ENCODE measurements around the gene CDH8. TPM values are rescaled to one million over a fixed set of nuclear protein-coding genes. Genes with fewer than 3 reads are reported as not detected.

CDH8 gene
- total and polyA plus RNA-seq, 4 donors, result 28.5 to 70.7 (median 47.7) TPM

- H3K27me3 ChIP-seq (ENCODE audit: control insufficient read depth, insufficient read depth, low read length), result no peaks in the 10 kb centered on the region
- peak in 1 of 6 donors; percentile 6 for DNase-seq (ENCODE audit: low read depth in 4 of 6, low spot score in 6 of 6)
- no peaks in the 10 kb centered on the region for H3K36me3 ChIP-seq (ENCODE audit: control insufficient read depth, insufficient read depth, low read length)
- no peaks in the 10 kb centered on the region for H3K4me1 ChIP-seq (ENCODE audit: control insufficient read depth, insufficient read depth, low read length)
- H3K4me3 ChIP-seq (ENCODE audit: low read depth, low read length), result no peak overlapping the region
- H3K9me3 ChIP-seq (ENCODE audit: control insufficient read depth, insufficient read depth, low read length), result no peaks in the 10 kb centered on the region
- H3K27ac ChIP-seq (ENCODE audit: low read depth, low read length), result no peak overlapping the region
Measured at GRCh38 chr16:61946019-61946418, 90.2 kb downstream of the CDH8 start.

GRCh38 chr16:61945511-61945910, 90.7 kb downstream of the CDH8 start:
- no peaks in the 10 kb centered on the region for H3K27me3 ChIP-seq (ENCODE audit: control insufficient read depth, insufficient read depth, low read length)
- 69% methylated on average over 2 of the region's 4 CpGs for WGBS (ENCODE audit: insufficient coverage)
- H3K9me3 ChIP-seq (ENCODE audit: control insufficient read depth, insufficient read depth, low read length), result no peaks in the 10 kb centered on the region
- DNase-seq (ENCODE audit: low read depth in 4 of 6, low spot score in 6 of 6), result peak in 2 of 6 donors; percentile 29 to 62
- no peaks in the 10 kb centered on the region for H3K36me3 ChIP-seq (ENCODE audit: control insufficient read depth, insufficient read depth, low read length)
- no peak overlapping the region for H3K27ac ChIP-seq (ENCODE audit: low read depth, low read length)
- H3K4me3 ChIP-seq (ENCODE audit: low read depth, low read length), result no peak overlapping the region
- H3K4me1 ChIP-seq (ENCODE audit: control insufficient read depth, insufficient read depth, low read length), result no peaks in the 10 kb centered on the region

GRCh38 chr16:61944004-61944403, 92.2 kb downstream of the CDH8 start:
- Histone ChIP-seq H3K27ac (ENCODE audit: low read depth, low read length) (no peak overlapping the region), H3K4me3 (ENCODE audit: low read depth, low read length) (no peak overlapping the region), H3K4me1 (ENCODE audit: control insufficient read depth, insufficient read depth, low read length) (no peaks in the 10 kb centered on the region), H3K27me3 (ENCODE audit: control insufficient read depth, insufficient read depth, low read length) (no peaks in the 10 kb centered on the region), H3K9me3 (ENCODE audit: control insufficient read depth, insufficient read depth, low read length) (no peaks in the 10 kb centered on the region), H3K36me3 (ENCODE audit: control insufficient read depth, insufficient read depth, low read length) (no peaks in the 10 kb centered on the region)
- 33% methylated on average over 2 of the region's 3 CpGs for WGBS (ENCODE audit: insufficient coverage)
- no peak for DNase-seq (ENCODE audit: low read depth in 4 of 6, low spot score in 6 of 6)

- 98% methylated on average over 9 of the region's 10 CpGs for WGBS (ENCODE audit: insufficient coverage)
- DNase-seq (ENCODE audit: low read depth in 4 of 6, low spot score in 6 of 6), result no peak
Measured at GRCh38 chr16:61940611-61941010, 95.6 kb downstream of the CDH8 start.

GRCh38 chr16:61937646-61938045, 98.6 kb downstream of the CDH8 start:
- Histone ChIP-seq H3K36me3 (ENCODE audit: control insufficient read depth, insufficient read depth, low read length) (no peaks in the 10 kb centered on the region), H3K27me3 (ENCODE audit: control insufficient read depth, insufficient read depth, low read length) (no peaks in the 10 kb centered on the region), H3K27ac (ENCODE audit: low read depth, low read length) (no peak overlapping the region), H3K9me3 (ENCODE audit: control insufficient read depth, insufficient read depth, low read length) (no peaks in the 10 kb centered on the region), H3K4me1 (ENCODE audit: control insufficient read depth, insufficient read depth, low read length) (peaks cover 3% of the 10 kb centered on the region), H3K4me3 (ENCODE audit: low read depth, low read length) (no peak overlapping the region)
- DNase-seq (ENCODE audit: low read depth in 4 of 6, low spot score in 6 of 6), result no peak

More at GRCh38 chr16:61940611-61941010, 95.6 kb downstream of the CDH8 start:
- Histone ChIP-seq H3K9me3 (ENCODE audit: control insufficient read depth, insufficient read depth, low read length) (no peaks in the 10 kb centered on the region), H3K36me3 (ENCODE audit: control insufficient read depth, insufficient read depth, low read length) (no peaks in the 10 kb centered on the region), H3K27ac (ENCODE audit: low read depth, low read length) (no peak overlapping the region), H3K4me3 (ENCODE audit: low read depth, low read length) (no peak overlapping the region), H3K27me3 (ENCODE audit: control insufficient read depth, insufficient read depth, low read length) (no peaks in the 10 kb centered on the region), H3K4me1 (ENCODE audit: control insufficient read depth, insufficient read depth, low read length) (no peaks in the 10 kb centered on the region)

- H3K27me3 ChIP-seq (ENCODE audit: control insufficient read depth, insufficient read depth, low read length), result no peaks in the 10 kb centered on the region
- no CpG with 5 or more reads among the region's 2 CpGs for WGBS (ENCODE audit: insufficient coverage)
- DNase-seq (ENCODE audit: low read depth in 4 of 6, low spot score in 6 of 6), result peak in 2 of 6 donors; percentile 32 to 48
Measured at GRCh38 chr16:61936522-61936921, 99.7 kb downstream of the CDH8 start.

GRCh38 chr16:61934601-61935000, 101.6 kb downstream of the CDH8 start:
- no CpG with 5 or more reads among the region's 3 CpGs for WGBS (ENCODE audit: insufficient coverage)
- no peak overlapping the region for H3K4me3 ChIP-seq (ENCODE audit: low read depth, low read length)
- DNase-seq (ENCODE audit: low read depth in 4 of 6, low spot score in 6 of 6), result peak in 2 of 6 donors; percentile 41 to 60
- peaks cover 3% of the 10 kb centered on the region for H3K4me1 ChIP-seq (ENCODE audit: control insufficient read depth, insufficient read depth, low read length)
- no peak overlapping the region for H3K27ac ChIP-seq (ENCODE audit: low read depth, low read length)
- no peaks in the 10 kb centered on the region for H3K36me3 ChIP-seq (ENCODE audit: control insufficient read depth, insufficient read depth, low read length)
- no peaks in the 10 kb centered on the region for H3K9me3 ChIP-seq (ENCODE audit: control insufficient read depth, insufficient read depth, low read length)
- H3K27me3 ChIP-seq (ENCODE audit: control insufficient read depth, insufficient read depth, low read length), result no peaks in the 10 kb centered on the region

More at GRCh38 chr16:61936522-61936921, 99.7 kb downstream of the CDH8 start:
- no peak overlapping the region for H3K4me3 ChIP-seq (ENCODE audit: low read depth, low read length)
- H3K36me3 ChIP-seq (ENCODE audit: control insufficient read depth, insufficient read depth, low read length), result no peaks in the 10 kb centered on the region
- H3K27ac ChIP-seq (ENCODE audit: low read depth, low read length), result no peak overlapping the region
- peaks cover 3% of the 10 kb centered on the region for H3K4me1 ChIP-seq (ENCODE audit: control insufficient read depth, insufficient read depth, low read length)
- H3K9me3 ChIP-seq (ENCODE audit: control insufficient read depth, insufficient read depth, low read length), result no peaks in the 10 kb centered on the region

GRCh38 chr16:61929776-61930175, 106.5 kb downstream of the CDH8 start:
- no CpG with 5 or more reads among the region's 1 CpG for WGBS (ENCODE audit: insufficient coverage)
- Histone ChIP-seq H3K4me1 (ENCODE audit: control insufficient read depth, insufficient read depth, low read length) (peaks cover 3% of the 10 kb centered on the region), H3K27me3 (ENCODE audit: control insufficient read depth, insufficient read depth, low read length) (no peaks in the 10 kb centered on the region), H3K36me3 (ENCODE audit: control insufficient read depth, insufficient read depth, low read length) (no peaks in the 10 kb centered on the region), H3K27ac (ENCODE audit: low read depth, low read length) (no peak overlapping the region), H3K4me3 (ENCODE audit: low read depth, low read length) (no peak overlapping the region), H3K9me3 (ENCODE audit: control insufficient read depth, insufficient read depth, low read length) (no peaks in the 10 kb centered on the region)
- no peak for DNase-seq (ENCODE audit: low read depth in 4 of 6, low spot score in 6 of 6)

- WGBS (ENCODE audit: insufficient coverage), result no CpG with 5 or more reads among the region's 3 CpGs
- Histone ChIP-seq H3K9me3 (ENCODE audit: control insufficient read depth, insufficient read depth, low read length) (no peaks in the 10 kb centered on the region), H3K36me3 (ENCODE audit: control insufficient read depth, insufficient read depth, low read length) (no peaks in the 10 kb centered on the region), H3K27ac (ENCODE audit: low read depth, low read length) (no peak overlapping the region), H3K4me3 (ENCODE audit: low read depth, low read length) (no peak overlapping the region), H3K4me1 (ENCODE audit: control insufficient read depth, insufficient read depth, low read length) (no peaks in the 10 kb centered on the region), H3K27me3 (ENCODE audit: control insufficient read depth, insufficient read depth, low read length) (no peaks in the 10 kb centered on the region)
- DNase-seq (ENCODE audit: low read depth in 4 of 6, low spot score in 6 of 6), result no peak
Measured at GRCh38 chr16:61926766-61927165, 109.5 kb downstream of the CDH8 start.

GRCh38 chr16:61923629-61924028, 112.6 kb downstream of the CDH8 start:
- no peak overlapping the region for H3K4me3 ChIP-seq (ENCODE audit: low read depth, low read length)
- DNase-seq (ENCODE audit: low read depth in 4 of 6, low spot score in 6 of 6), result no peak
- H3K27ac ChIP-seq (ENCODE audit: low read depth, low read length), result no peak overlapping the region
- no peaks in the 10 kb centered on the region for H3K27me3 ChIP-seq (ENCODE audit: control insufficient read depth, insufficient read depth, low read length)
- no peaks in the 10 kb centered on the region for H3K36me3 ChIP-seq (ENCODE audit: control insufficient read depth, insufficient read depth, low read length)
- H3K9me3 ChIP-seq (ENCODE audit: control insufficient read depth, insufficient read depth, low read length), result no peaks in the 10 kb centered on the region
- H3K4me1 ChIP-seq (ENCODE audit: control insufficient read depth, insufficient read depth, low read length), result no peaks in the 10 kb centered on the region

Data from spinal cord (tissue), 10 donors.